Non-pigmented ciliary epithelial cell (primary cell): ENCODE results near the gene FNDC10.
"Not testable (repeated sequence)": the region's sequence is repeated elsewhere in the genome, so short reads cannot be mapped to it uniquely, and the experiment has no call there.

Source experiments
- DNase-seq: peaks from one replicate; pipeline ENCODE4 v3.0.0-alpha.2; 2010; ENCODE audit warnings: low read depth

The FNDC10 gene

GRCh38 chr1:1567152-1567875 is 32.6 kb downstream of the FNDC10 start:
- no peak for DNase-seq

- no peak for DNase-seq
Measured at GRCh38 chr1:1565340-1565739, 34.6 kb downstream of the FNDC10 start.

DNA sequence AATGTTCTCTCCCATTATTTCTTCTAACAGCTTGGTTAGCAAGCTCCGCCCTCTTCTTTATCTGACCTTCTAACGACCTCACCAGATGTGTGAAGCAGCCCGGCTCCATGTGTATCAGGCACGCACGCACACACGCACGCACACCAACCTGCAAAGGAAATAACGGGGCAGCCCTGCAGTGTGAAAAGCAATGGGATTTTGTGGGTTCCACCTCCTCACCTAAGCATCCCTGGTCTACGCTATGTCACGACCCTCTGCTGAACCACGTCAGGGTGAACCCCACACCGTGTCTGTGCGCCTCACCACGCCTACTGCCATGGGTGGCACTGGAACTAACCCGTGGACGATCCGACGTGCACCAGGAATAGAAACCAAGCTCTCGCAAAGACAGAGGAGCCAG is 35.7 kb downstream of the FNDC10 start:
- DNase-seq = no peak

DNA sequence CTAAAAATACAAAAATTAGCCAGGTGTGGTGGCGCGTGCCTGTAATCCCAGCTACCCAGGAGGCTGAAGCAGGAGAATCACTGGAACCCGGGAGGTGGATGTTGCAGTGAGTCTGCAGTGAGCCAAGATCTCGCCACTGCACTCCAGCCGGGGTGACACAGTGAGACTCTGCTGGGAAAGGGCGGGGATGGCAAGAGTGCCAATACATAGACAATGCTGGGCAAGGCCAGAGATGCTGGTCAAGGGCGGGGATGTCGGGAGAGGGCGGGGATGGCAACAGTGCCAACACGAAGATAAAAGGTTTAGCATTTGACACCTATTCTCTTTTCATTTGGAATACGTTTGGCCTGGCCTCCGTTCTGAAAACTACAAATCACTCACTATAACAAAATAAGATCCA is 36.2 kb downstream of the FNDC10 start:
- no peak for DNase-seq

DNA sequence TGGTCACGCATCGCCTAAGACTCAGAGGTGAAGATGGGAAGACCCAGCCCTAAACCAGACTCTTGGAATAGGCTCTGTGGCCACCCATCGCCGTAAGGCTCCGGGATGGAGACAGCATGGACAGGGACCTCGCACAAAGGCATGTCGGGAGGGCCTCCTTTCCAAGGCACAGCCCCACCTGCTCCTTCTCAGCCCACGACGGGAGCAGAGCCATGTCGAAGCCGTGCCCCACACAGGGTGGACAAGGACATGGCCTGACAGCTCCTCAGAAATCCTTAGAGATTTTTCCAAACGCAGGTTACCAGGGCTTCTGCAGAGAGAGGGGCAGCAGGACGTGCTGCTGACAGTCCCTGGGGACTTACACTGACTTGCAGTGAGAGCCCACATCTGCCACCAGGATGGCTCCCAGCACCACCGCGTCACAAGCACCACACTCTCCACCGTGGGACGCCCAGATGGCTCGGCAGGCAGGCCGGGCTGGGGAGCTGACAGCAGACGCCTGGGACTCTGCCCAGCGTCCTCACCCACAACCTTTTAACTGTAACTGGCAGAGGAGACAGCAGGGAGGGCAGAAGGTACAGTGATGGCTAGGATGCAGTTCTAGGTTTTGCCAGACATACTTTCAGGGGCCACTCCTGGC is 37.3 kb downstream of the FNDC10 start:
- no peak for DNase-seq

GRCh38 chr1:1561801-1562470 is 38.0 kb downstream of the FNDC10 start:
- no peak for DNase-seq

DNA sequence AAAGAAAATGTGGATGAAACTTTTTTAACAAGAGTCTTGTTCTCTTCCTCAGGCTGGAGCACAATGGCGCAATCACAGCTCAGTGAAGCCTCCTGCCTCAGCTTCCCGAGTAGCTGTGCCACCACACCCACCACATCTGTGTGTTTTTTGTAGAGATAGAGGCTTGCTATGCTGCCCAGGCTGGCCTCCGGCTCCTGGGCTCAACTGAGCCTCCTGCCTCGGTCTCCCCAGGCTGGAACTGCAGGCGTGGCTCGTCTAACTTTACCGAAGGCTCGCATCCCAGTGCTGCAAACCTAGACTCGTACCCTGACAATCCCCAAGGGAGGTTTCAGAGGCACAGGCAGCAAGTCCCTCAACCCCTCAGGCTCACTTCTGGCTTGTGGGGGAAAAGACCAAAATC is 39.8 kb downstream of the FNDC10 start:
- no peak for DNase-seq

- no peak for DNase-seq
Measured at GRCh38 chr1:1559066-1559465, 40.9 kb downstream of the FNDC10 start.

DNA sequence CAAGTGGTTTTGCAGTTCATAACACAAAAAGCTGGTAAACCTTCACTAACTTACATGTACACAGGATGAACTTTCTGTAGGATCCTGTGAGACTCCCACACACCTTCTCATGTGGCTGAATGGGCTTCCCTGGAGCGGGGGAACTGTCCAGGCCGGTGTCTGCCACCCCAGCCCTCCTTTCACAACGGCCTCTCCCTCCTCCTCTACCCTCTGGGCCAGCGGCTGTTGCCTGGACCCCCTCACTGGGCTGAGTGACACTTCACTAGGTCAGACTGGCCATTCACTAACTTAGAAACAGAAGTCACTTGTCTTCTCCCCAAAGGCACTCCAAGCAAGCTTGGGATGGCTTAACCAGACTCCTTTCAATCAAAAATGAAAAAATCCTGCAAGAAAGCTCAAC is 41.3 kb downstream of the FNDC10 start:
- no peak for DNase-seq

GRCh38 chr1:1557688-1558087 is 42.2 kb downstream of the FNDC10 start:
- DNase-seq = not testable (repeated sequence)

- DNase-seq = not testable (repeated sequence)
Measured at GRCh38 chr1:1556961-1557360, 43.0 kb downstream of the FNDC10 start.

- no peak for DNase-seq
Measured at GRCh38 chr1:1556505-1556904, 43.4 kb downstream of the FNDC10 start.

- peak; percentile 46 for DNase-seq
Measured at GRCh38 chr1:1554926-1555915, 44.7 kb downstream of the FNDC10 start.

DNA sequence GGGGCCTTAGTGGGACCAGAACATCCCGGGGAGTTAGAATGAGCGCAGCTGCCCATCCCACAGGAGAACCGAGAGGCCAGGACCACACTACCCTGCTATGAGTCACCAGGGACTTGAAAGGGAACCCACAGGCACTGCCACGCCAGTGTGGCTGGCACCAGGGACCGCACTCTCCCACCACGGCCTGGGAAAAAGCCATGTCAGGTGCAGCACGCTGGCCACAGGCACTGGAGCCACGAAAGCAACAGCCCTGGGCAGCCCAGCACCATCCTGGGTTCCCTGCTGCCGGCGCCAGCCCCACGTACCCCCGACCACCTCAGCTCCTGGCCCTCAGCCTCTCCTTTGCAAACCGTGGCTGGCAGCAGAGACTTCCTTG is 45.4 kb downstream of the FNDC10 start:
- no peak for DNase-seq

- no peak for DNase-seq
Measured at GRCh38 chr1:1553821-1554494, 46.0 kb downstream of the FNDC10 start.

- DNase-seq = no peak
Measured at GRCh38 chr1:1552263-1552639, 47.7 kb downstream of the FNDC10 start.

GRCh38 chr1:1551524-1552262 is 48.2 kb downstream of the FNDC10 start:
- DNase-seq = no peak

- no peak for DNase-seq
Measured at GRCh38 chr1:1550591-1551432, 49.1 kb downstream of the FNDC10 start.

- no peak for DNase-seq
Measured at GRCh38 chr1:1550087-1550486, 49.8 kb downstream of the FNDC10 start.

DNA sequence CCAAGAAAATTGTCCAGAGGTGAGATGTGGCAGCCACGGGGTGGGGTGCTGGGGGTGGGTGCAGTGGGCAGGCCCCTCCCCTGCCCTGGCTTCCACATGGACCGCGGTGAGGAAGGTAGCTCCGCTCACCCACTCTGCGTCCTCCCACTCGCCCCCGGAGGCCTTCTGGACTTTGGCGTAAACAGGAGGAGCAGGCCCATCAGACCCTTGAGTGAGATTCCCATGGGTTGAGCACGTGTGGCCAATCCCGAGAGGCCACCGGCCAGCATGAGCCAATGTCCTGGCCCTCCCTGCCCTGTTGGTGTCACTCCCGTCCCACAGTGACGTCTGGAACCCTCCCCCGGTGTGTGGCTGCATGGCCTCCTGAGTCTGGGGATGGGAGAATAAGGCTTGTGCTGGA is 51.3 kb downstream of the FNDC10 start:
- no peak for DNase-seq
